NCI-H2196 (cell line): Measurements from ENCODE around the gene CARD8.

Experiments
- DNase-seq: peaks from one replicate; lab custom pipeline; 2025; ENCODE audit not compliant: unreplicated experiment; lab: John Stamatoyannopoulos, UW

The CARD8 gene

DNA sequence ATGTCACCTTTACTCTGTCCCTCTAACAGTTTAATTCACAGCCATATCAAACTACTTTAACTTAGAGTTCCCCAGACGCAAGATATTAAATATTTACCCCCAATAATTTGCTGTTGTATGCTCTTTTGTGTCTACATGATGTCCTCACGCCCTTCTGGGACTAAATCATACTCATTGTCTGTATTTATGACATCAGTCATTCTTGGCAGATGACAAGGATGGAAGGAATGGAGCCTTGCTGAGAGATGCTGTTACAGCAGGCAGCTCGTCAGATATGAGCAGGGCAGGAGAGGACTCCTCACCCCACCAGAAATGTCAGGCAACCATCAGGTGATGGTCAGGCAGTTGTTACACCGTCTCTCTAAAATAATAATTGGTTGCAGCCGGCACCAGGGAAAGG is 41.8 kb downstream of the CARD8 start:
- no peak for DNase-seq

DNA sequence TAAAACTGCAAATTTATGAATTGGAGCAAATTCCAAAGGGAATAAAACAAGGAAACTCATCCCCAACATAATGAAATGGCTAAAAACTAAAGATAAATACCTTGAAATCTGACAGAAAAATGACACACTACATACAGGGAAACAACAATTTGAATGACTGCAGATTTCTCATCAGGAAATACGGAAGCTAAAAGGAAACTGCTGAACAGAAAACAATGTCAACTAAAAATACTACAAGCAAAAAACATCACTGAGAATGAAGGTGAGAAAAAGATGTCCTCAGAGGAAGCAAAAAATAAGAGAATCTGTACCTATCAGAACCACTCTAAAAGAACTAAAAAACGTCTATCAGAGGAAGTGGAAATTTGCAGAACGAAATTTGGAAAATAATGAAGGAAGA is 45.7 kb downstream of the CARD8 start:
- no peak for DNase-seq

GRCh38 chr19:48206397-48207093 is 49.2 kb downstream of the CARD8 start:
- peak; percentile 63 for DNase-seq

- peak; percentile 97 for DNase-seq
Measured at GRCh38 chr19:48203794-48204628, 51.7 kb downstream of the CARD8 start.

GRCh38 chr19:48203222-48203793 is 52.4 kb downstream of the CARD8 start:
- DNase-seq = peak; percentile 51

- DNase-seq = no peak
Measured at GRCh38 chr19:48196933-48197665, 58.6 kb downstream of the CARD8 start.

DNA sequence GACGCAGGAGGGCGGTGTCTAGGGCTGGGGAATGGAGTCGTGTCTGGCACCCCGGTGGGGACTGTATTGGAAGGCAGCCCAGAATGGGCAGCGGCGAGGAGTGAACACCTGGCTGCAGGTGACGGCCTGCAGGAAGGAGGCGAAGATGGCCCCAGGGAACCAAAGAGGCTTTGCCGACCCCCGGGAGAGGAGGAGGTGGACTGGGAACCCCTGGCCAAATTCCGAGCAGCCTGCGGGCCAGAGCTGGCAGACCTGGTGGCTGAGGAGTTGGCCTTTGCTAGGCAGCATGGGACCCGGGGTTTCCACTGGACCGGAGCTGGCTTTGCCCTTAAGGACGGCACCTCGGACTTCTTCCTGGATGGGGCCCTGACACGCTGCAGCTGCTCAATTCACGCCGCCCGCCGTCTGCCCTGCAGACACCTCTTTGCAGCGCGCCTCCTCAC is 59.4 kb downstream of the CARD8 start:
- DNase-seq = no peak

DNA sequence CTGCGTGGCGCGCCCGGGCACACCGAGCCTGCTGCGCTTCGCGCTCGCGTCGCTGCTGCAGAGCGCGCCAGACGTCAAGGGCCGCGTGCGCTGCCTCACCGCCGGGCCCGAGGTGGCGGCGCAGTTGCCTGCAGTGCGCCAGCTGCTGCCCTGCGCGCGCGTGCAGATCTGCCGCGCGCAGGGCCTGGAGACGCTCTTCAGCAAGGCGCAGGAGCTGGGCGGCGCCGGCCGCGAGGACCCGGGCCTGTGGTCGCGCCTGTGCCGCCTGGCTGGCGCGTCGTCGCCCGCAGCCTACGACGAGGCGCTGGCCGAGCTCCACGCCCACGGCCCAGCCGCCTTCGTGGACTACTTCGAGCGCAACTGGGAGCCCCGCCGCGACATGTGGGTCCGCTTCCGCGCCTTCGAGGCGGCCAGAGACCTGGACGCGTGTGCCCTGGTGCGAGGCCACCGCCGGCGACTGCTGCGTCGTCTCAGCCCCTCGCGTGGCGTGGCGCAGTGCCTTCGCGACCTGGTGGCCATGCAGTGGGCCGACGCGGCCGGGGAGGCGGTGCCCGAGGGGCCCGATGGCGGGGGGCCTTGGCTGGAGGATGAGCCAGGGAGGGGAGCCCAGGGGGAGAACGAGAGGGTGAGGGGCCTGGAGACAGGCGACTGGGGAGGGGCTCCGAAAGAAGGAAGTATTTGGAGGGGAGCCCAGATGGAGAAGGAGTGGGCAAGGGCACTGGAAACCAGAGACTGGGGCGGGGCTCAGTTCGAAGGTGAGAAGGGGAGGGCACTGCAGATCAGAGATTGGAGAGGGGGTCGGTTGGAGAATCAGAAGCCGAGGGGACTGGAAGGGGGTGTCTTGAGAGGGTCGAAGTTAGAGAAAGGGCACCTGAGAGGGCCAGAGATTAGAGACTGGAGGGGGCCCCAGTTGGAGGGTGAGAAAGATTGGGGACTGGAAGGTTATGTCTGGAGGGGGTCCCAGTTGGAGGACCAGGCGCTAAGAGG is 60.6 kb downstream of the CARD8 start:
- DNase-seq = no peak

DNA sequence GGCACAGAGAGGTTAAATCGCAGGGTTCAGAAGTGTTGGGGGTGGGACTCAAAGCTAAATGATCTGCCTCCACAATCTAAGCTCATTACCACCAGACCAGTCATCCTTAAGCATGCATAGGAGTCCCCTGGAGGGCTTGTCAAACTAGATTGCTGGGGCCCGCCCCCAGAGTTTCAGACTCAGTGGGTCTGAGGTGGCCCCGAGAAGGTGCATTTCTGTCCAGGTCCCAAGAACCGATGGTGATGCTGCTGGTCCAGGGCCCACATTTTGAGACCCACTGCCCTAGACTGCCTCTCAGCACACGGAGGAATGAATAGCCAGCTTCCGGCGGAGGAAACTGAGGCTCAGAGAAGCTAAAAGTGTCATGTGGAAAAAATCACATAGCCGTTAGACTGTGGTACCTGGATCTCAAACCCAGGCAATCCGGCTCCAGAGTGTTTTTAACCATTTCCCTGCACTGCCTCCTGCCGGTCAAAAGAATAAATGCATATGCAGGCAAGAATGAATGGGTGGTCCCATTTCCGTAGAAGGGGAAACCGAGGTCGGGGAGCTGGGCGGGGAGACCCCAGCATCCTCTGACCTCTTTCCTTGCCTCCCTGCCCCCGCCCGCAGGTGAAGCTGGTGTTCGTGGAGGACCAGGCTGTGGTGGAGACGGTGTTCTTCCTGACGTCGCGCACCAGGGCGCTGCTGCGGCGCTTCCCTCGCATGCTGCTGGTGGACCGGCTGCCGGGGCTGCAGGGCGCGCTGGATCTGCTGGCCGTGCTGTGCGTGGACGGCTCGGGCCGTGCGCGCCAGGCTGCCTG is 61.5 kb downstream of the CARD8 start:
- no peak for DNase-seq

DNA sequence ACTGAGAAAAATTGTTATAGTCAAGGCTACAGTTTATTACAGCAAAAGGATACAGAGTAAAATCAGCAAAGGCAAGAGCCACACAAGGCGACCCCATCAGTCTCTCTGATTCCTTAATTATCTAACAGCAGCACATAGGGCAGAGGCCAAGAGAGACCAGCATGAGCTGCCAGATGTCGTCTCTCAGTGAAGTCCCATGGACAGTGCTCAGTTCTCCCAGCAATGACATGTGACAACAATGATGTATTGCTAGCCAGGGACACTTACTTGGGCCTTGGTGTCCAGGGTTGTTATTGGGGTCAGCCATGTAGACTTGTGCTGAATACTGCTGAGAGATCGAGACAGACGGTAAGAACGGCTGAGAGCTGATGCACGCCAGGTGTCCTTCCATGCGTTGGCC is 63.0 kb downstream of the CARD8 start:
- DNase-seq = no peak

GRCh38 chr19:48190885-48191284 is 64.8 kb downstream of the CARD8 start:
- no peak for DNase-seq

GRCh38 chr19:48190288-48190884 is 65.3 kb downstream of the CARD8 start:
- peak; percentile 98 for DNase-seq

DNA sequence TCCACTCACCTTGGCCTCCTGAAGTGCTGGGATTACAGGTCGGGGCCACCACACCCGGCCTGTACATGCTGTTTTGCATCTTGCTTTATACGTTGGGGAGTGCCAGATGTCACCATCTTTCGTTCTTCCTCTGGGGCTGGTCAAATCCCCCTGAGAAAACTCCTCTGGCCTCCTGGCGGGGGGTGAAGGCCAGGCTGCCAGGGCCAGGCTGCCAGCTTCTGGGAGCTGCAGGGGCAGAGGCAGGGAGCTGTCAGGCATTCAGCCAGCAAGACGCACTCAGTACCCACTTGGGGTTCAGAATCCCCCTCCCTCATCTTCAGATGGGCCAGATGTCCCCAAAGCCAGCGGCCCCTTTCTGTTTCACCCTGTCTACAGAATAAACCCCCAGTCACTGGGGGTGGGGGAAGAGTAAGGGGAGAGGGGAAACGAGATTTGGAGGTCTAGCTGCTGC is 69.1 kb downstream of the CARD8 start:
- no peak for DNase-seq

DNA sequence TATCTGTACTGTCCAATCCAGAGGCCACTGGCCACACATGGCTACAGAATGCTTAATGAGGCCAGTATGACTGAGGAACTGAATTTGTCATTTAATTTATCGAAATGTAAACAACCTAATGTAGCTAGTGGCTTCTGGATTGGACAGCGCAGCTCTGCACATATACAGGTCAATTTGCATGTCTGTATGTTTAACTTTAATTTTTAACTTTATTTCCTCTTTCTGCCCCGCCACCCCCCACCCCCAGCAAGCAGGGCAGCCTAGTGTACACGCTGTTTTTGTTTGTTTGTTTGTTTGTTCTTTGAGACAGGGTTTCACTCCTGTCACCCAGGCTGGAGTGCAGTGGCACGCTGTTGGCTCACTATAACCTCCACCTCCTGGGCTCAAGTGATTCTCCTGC is 69.7 kb downstream of the CARD8 start:
- DNase-seq = no peak

GRCh38 chr19:48183356-48183755 is 72.4 kb downstream of the CARD8 start:
- no peak for DNase-seq

GRCh38 chr19:48182434-48182833 is 73.3 kb downstream of the CARD8 start:
- no peak for DNase-seq

GRCh38 chr19:48181505-48181904 is 74.2 kb downstream of the CARD8 start:
- no peak for DNase-seq

- DNase-seq = no peak
Measured at GRCh38 chr19:48176226-48176625, 79.5 kb downstream of the CARD8 start.

GRCh38 chr19:48175578-48175977 is 80.1 kb downstream of the CARD8 start:
- DNase-seq = no peak
